ENCODE measurements around the gene TSPAN32.
A peak's percentile ranks its signal among the peaks of the same experiment; 100 is the strongest.

Gene TSPAN32

GRCh38 chr11:2298795-2299761 lies 2.7 kb upstream of the TSPAN32 start:
- no peak for TF ChIP-seq EZH2 (IDR thresholded peaks at IDR 0.05; ENCODE audit: borderline replicate concordance, low read depth, low read length, severe bottlenecking)
- TF ChIP-seq CTCF (IDR thresholded peaks at IDR 0.05; ENCODE audit: borderline replicate concordance, extremely low read depth, low read length, poor library complexity, severe bottlenecking) = peak; percentile 62
- no peaks in the 10 kb centered on the region for H3K9me3 ChIP-seq (ENCODE audit: insufficient read depth, low read length, severe bottlenecking)
- no peaks in the 10 kb centered on the region for H3K36me3 ChIP-seq (ENCODE audit: insufficient read depth, low read length)
- DNase-seq (peak; percentile 34), ATAC-seq (ENCODE audit: insufficient read depth, low read depth) (0 out of 3 replicates have a peak, but pooled peaks have one; percentile 41)
- H3K79me2 ChIP-seq (ENCODE audit: insufficient read depth, low read length) = no peaks in the 10 kb centered on the region
- H2AFZ ChIP-seq (ENCODE audit: low read depth, low read length) = no peak overlapping the region
- H3K4me3 ChIP-seq (ENCODE audit: low read depth in 1 of 2, low read length in 2 of 2) = no peak overlapping the region
- no peak overlapping the region; the same call in 1 of the 2 replicates for H3K27ac ChIP-seq (ENCODE audit: low read length)
- H4K20me1 ChIP-seq (ENCODE audit: insufficient read depth, low read length) = no peaks in the 10 kb centered on the region
- H3K4me1 ChIP-seq (ENCODE audit: insufficient read depth, low read length) = no peaks in the 10 kb centered on the region
- no peak overlapping the region for H3K9ac ChIP-seq (ENCODE audit: low read depth, low read length)
- no peak overlapping the region for H3K4me2 ChIP-seq (ENCODE audit: insufficient read depth, low read length)
- no peaks in the 10 kb centered on the region for H3K27me3 ChIP-seq (ENCODE audit: insufficient read depth, low read length, poor library complexity)

DNA sequence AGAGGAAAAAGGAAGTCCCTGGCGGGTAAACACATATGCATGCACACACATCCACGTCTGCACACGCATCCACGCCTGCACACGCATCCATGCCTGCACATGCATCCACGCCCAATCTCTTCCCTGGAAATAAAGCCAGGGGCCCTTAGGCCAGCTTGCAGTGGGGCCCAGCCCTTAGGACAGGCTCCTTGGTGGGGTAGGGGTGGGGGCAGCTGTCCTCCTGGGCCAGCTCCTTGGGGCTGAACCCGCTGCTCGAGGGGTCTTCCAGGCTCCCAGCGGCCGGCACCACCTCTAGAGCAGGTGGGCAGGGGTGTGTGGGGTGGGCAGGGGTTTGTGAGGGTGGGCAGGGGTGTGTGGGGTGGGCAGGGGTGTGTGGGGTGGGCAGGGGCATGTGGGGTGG lies 2.0 kb upstream of the TSPAN32 start:
- H3K4me1 ChIP-seq (ENCODE audit: insufficient read depth, low read length) = no peaks in the 10 kb centered on the region
- no peak overlapping the region for H3K4me3 ChIP-seq (ENCODE audit: low read depth in 1 of 2, low read length in 2 of 2)
- no peaks in the 10 kb centered on the region for H4K20me1 ChIP-seq (ENCODE audit: insufficient read depth, low read length)
- no peaks in the 10 kb centered on the region for H3K27me3 ChIP-seq (ENCODE audit: insufficient read depth, low read length, poor library complexity)
- DNase-seq = peak; percentile 2
- H3K79me2 ChIP-seq (ENCODE audit: insufficient read depth, low read length) = no peaks in the 10 kb centered on the region
- ATAC-seq (ENCODE audit: insufficient read depth, low read depth) = no peak
- no peak overlapping the region for H3K27ac ChIP-seq (ENCODE audit: low read length)
- TF ChIP-seq EZH2 (IDR thresholded peaks at IDR 0.05; ENCODE audit: borderline replicate concordance, low read depth, low read length, severe bottlenecking) (no peak), CTCF (IDR thresholded peaks at IDR 0.05; ENCODE audit: borderline replicate concordance, extremely low read depth, low read length, poor library complexity, severe bottlenecking) (no peak)
- H3K9ac ChIP-seq (ENCODE audit: low read depth, low read length) = no peak overlapping the region
- no peaks in the 10 kb centered on the region for H3K9me3 ChIP-seq (ENCODE audit: insufficient read depth, low read length, severe bottlenecking)
- no peaks in the 10 kb centered on the region for H3K36me3 ChIP-seq (ENCODE audit: insufficient read depth, low read length)
- no peak overlapping the region for H3K4me2 ChIP-seq (ENCODE audit: insufficient read depth, low read length)
- no peak overlapping the region for H2AFZ ChIP-seq (ENCODE audit: low read depth, low read length)

DNA sequence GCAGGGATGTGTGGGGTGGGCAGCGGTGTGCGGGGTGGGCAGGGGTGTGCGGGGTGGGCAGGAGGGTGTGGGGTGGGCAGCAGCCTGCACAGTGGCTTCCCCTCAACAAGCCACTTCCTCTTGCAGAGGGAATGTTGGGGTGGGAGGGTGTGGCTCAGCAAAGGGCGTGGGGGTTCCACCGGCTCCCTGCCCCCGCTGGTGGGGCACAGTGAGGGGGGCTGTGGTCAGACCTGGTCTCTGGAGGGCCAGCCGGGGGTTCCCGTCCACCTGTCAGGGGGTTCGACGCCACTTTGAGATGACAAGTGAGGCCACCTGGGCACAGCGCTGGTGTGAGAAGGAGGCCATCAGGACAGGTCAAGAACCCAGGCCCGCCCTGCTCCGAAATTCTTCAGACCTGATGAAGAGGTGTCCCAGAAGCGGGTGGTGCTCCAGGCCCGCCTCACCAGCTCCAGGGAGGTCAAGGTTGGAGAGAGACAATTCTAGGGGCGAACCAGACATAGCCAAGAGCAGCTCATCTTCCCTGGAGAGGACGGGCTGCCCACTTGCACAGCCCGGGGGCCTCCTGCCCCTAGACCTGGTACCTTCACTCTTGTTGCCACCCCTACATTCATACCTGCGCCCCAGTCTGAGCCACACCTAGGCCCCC lies 1.4 kb upstream of the TSPAN32 start:
- TF ChIP-seq CTCF (IDR thresholded peaks at IDR 0.05; ENCODE audit: borderline replicate concordance, extremely low read depth, low read length, poor library complexity, severe bottlenecking) (no peak), EZH2 (IDR thresholded peaks at IDR 0.05; ENCODE audit: borderline replicate concordance, low read depth, low read length, severe bottlenecking) (no peak)
- H3K4me1 ChIP-seq (ENCODE audit: insufficient read depth, low read length) = no peaks in the 10 kb centered on the region
- H4K20me1 ChIP-seq (ENCODE audit: insufficient read depth, low read length) = no peaks in the 10 kb centered on the region
- DNase-seq = peak; percentile 6
- H3K9me3 ChIP-seq (ENCODE audit: insufficient read depth, low read length, severe bottlenecking) = no peaks in the 10 kb centered on the region
- no peaks in the 10 kb centered on the region for H3K79me2 ChIP-seq (ENCODE audit: insufficient read depth, low read length)
- no peak overlapping the region for H3K9ac ChIP-seq (ENCODE audit: low read depth, low read length)
- no peak overlapping the region for H2AFZ ChIP-seq (ENCODE audit: low read depth, low read length)
- no peak overlapping the region for H3K27ac ChIP-seq (ENCODE audit: low read length)
- no peak overlapping the region for H3K4me2 ChIP-seq (ENCODE audit: insufficient read depth, low read length)
- H3K4me3 ChIP-seq (ENCODE audit: low read depth in 1 of 2, low read length in 2 of 2) = no peak overlapping the region
- ATAC-seq (ENCODE audit: insufficient read depth, low read depth) = no peak
- no peaks in the 10 kb centered on the region for H3K27me3 ChIP-seq (ENCODE audit: insufficient read depth, low read length, poor library complexity)
- H3K36me3 ChIP-seq (ENCODE audit: insufficient read depth, low read length) = no peaks in the 10 kb centered on the region
